Measurements from ENCODE around the gene LMAN1L. TPM values are rescaled to one million over a fixed set of nuclear protein-coding genes. Genes with fewer than 3 reads are reported as not detected.

Gene LMAN1L
- total and polyA plus RNA-seq, 4 experiments from 2014 or later, result 0.23 to 0.39 TPM; not detected in 2

DNA sequence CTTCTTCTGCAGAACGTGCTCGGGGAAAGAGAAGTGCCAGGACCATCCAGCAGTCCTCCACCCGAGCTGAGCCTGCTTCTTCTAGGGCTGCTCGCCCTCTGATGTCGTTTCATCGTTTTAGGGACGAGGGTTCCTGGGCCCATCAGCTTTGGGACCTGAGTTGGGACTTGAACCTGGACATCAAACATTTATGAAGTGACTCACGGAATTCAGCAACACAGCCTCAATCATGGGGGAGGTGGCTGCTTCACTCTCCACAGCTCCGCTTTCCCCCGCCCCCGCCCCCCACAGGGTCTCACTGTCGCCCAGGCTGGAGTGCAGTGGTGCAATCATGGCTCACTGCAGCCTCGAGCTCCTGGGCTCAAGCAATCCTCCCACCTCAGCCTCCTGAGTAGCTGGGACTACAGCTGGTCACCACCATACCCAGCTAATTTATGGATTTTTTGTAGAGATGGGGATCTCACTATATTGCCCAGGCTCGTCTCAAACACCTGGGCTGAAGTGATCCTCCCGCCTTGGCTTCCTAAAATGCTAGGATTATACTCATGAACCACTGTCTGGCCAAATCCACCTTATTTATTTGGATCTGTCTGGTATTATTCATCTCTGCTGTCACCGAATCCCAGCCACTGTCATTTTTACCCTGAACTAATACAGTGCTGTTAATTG is 61.3 kb downstream of the LMAN1L start:
- intact Hi-C loops (cut with micrococcal nuclease), result loop anchor here (1.0 kb wide), 5 partner anchors 15 to 64 kb away; partner anchors contain the start of genes COX5A and FAM219B
- peaks cover 0 to 2% (median 0%) of the 10 kb centered on the region in 8 donors for H3K9me3 Mint-ChIP-seq
- H3K36me3 Mint-ChIP-seq, result peaks cover 6 to 25% of the 10 kb centered on the region in 2 donors
- H3K9me3 ChIP-seq (ENCODE audit: control insufficient read depth in 1 of 2, low read length in 2 of 2), result no peaks in the 10 kb centered on the region
- peak overlapping the region; percentile 93 to 99 (median 97) for H3K27ac Mint-ChIP-seq
- H3K27me3 Mint-ChIP-seq, result no peaks in the 10 kb centered on the region
- DNase-seq, result peak in 1 of 5 donors; percentile 46
- H3K4me3 Mint-ChIP-seq, result peak overlapping the region; percentile 94 to 100 (median 99)
- H3K27me3 ChIP-seq (ENCODE audit: insufficient read depth, low read length), result no peaks in the 10 kb centered on the region
- H3K27ac ChIP-seq (ENCODE audit: low read depth, low read length), result peak overlapping the region; percentile 93
- ChIA-PET POLR2A (ENCODE audit: partially characterized antibody) (interaction anchor here (1.1 to 5.5 kb wide), 11 partner anchors 9 to 64 kb away, joined by 3 to 50 read pairs (median 7); partner anchors contain the start of genes COX5A, FAM219B, MPI and ULK3), CTCF (ENCODE audit: partially characterized antibody) (interaction anchor here (1.3 to 5.5 kb wide), 3 partner anchors 10 to 31 kb away, joined by 4 to 62 read pairs (median 7); partner anchors contain the start of gene ULK3)
- H3K4me1 ChIP-seq (ENCODE audit: insufficient read depth, low read length), result peaks cover 46% of the 10 kb centered on the region
- peak overlapping the region; percentile 52 to 76 for H3K4me3 ChIP-seq (ENCODE audit: low read length in 2 of 2)
- H3K36me3 ChIP-seq (ENCODE audit: insufficient read depth, low read length), result no peaks in the 10 kb centered on the region
- peaks cover 28 to 50% (median 37%) of the 10 kb centered on the region in 4 donors for H3K4me1 Mint-ChIP-seq

Small RNA genes within 50 kb of the gene (microRNA-seq; reads per million reads assigned to microRNA genes)
- not detected for gene MIR4513 (ENCODE audit: borderline microRNAs expressed, borderline number of aligned reads, borderline replicate concordance)
- 1.4 reads per million for gene MIR6882 (ENCODE audit: borderline microRNAs expressed, borderline number of aligned reads, borderline replicate concordance)

Other genes starting within 250 kb of the LMAN1L start
- gene CLK3, start 197.0 kb upstream of the LMAN1L start, total RNA-seq, result 100 to 1,000 TPM; 163 to 167 TPM
- 10 to 100 TPM; 59.1 to 94.1 TPM for gene CLK3, start 197.0 kb upstream of the LMAN1L start, polyA plus RNA-seq
- gene EDC3, start 116.8 kb upstream of the LMAN1L start, total RNA-seq, result 10 to 100 TPM; 40.6 to 40.7 TPM
- 10 to 100 TPM; 22.9 to 28.2 TPM for gene EDC3, start 116.8 kb upstream of the LMAN1L start, polyA plus RNA-seq
- under 1 TPM; 0.11 to 0.26 TPM for gene CYP1A1, start 87.3 kb upstream of the LMAN1L start, total RNA-seq
- not detected for gene CYP1A1, start 87.3 kb upstream of the LMAN1L start, polyA plus RNA-seq
- not detected for gene CYP1A2, start 64.0 kb upstream of the LMAN1L start, total RNA-seq
- gene CYP1A2, start 64.0 kb upstream of the LMAN1L start, polyA plus RNA-seq, result not detected
- 100 to 1,000 TPM; 234 to 247 TPM for gene CSK, start 30.8 kb upstream of the LMAN1L start, total RNA-seq
- 100 to 1,000 TPM in 1 of 2 donors, 10 to 100 TPM in 1; 72.5 to 125 TPM for gene CSK, start 30.8 kb upstream of the LMAN1L start, polyA plus RNA-seq
- not detected for gene CPLX3, start 13.8 kb downstream of the LMAN1L start, total RNA-seq
- gene CPLX3, start 13.8 kb downstream of the LMAN1L start, polyA plus RNA-seq, result not detected
- gene ULK3, start 30.3 kb downstream of the LMAN1L start, total RNA-seq, result 10 to 100 TPM; 84.9 to 88.3 TPM
- 10 to 100 TPM; 33.6 to 38.5 TPM for gene ULK3, start 30.3 kb downstream of the LMAN1L start, polyA plus RNA-seq
- 100 to 1,000 TPM; 132 to 138 TPM for gene SCAMP2, start 60.5 kb downstream of the LMAN1L start, total RNA-seq
- 100 to 1,000 TPM; 152 to 179 TPM for gene SCAMP2, start 60.5 kb downstream of the LMAN1L start, polyA plus RNA-seq
- gene MPI, start 77.2 kb downstream of the LMAN1L start, total RNA-seq, result 10 to 100 TPM; 70.4 to 73.1 TPM
- gene MPI, start 77.2 kb downstream of the LMAN1L start, polyA plus RNA-seq, result 10 to 100 TPM; 63.0 to 66.2 TPM
- gene FAM219B, start 94.0 kb downstream of the LMAN1L start, total RNA-seq, result 100 to 1,000 TPM; 101 to 117 TPM
- 10 to 100 TPM; 17.4 to 26.1 TPM for gene FAM219B, start 94.0 kb downstream of the LMAN1L start, polyA plus RNA-seq
- gene COX5A, start 125.2 kb downstream of the LMAN1L start, total RNA-seq, result 10 to 100 TPM; 66.8 to 74.4 TPM
- 100 to 1,000 TPM; 331 to 336 TPM for gene COX5A, start 125.2 kb downstream of the LMAN1L start, polyA plus RNA-seq
- gene RPP25, start 143.9 kb downstream of the LMAN1L start, total RNA-seq, result 1 to 10 TPM; 2.6 to 2.8 TPM
- gene RPP25, start 143.9 kb downstream of the LMAN1L start, polyA plus RNA-seq, result 1 to 10 TPM; 2.6 to 2.8 TPM
- gene SCAMP5, start 182.7 kb downstream of the LMAN1L start, total RNA-seq, result under 1 TPM; 0.26 to 0.33 TPM
- under 1 TPM in 1 of 2 donors, not detected in 1; 0.15 TPM for gene SCAMP5, start 182.7 kb downstream of the LMAN1L start, polyA plus RNA-seq
- 10 to 100 TPM; 14.1 to 15.2 TPM for gene PPCDC, start 210.8 kb downstream of the LMAN1L start, total RNA-seq
- 10 to 100 TPM in 1 of 2 donors, 1 to 10 TPM in 1; 8.5 to 12.4 TPM for gene PPCDC, start 210.8 kb downstream of the LMAN1L start, polyA plus RNA-seq

Data from CD4-positive, alpha-beta memory T cell (primary cell).